A673 (cell line): ENCODE data around the gene LNX1. TPM values are rescaled to one million over a fixed set of nuclear protein-coding genes. Genes with fewer than 3 reads are reported as not detected.

ENCODE experiments used
- BruUV-seq: library from RNA; stranded (reverse); fragments of 400-500 nt; replicated peaks from 2 replicates; lab custom pipeline; 2021; lab: Mats Ljungman, UMichigan
- CTCF ChIA-PET: fragments of 300-600 bp; sonication (Branson Sonifier 250); formaldehyde crosslinking; loops from one replicate; lab custom pipeline; 2022; ENCODE audit warnings: antibody characterized with exemption; lab: Charles Lee
- POLR2A ChIA-PET: fragments of 300-600 bp; sonication (Branson Sonifier 250); formaldehyde crosslinking; loops from one replicate; lab custom pipeline; 2022; ENCODE audit warnings: antibody characterized with exemption; ENCODE audit not compliant: low non-redundant PET; lab: Charles Lee
- DNase-seq: peaks from one replicate; pipeline ENCODE4 v3.0.0-alpha.2; 2015; ENCODE audit warnings: low spot score
- H3K27ac ChIP-seq: fragments of 200-600 bp; sonication (generic); 2 replicates; pipeline ENCODE4 v1.5.1; 2016; ENCODE audit warnings: mixed run types, low read depth, mild to moderate bottlenecking, mixed read lengths, antibody characterized with exemption, low read length; ENCODE audit not compliant: poor library complexity, severe bottlenecking
- H3K27me3 ChIP-seq: fragments of 200-600 bp; sonication (generic); replicated peaks from 2 replicates; pipeline ENCODE4 v1.6.1; 2017; ENCODE audit warnings: mixed run types, low read depth, mild to moderate bottlenecking, mixed read lengths, antibody characterized with exemption, low read length; ENCODE audit not compliant: insufficient read depth, poor library complexity
- H3K36me3 ChIP-seq: fragments of 200-600 bp; sonication (generic); 2 replicates; pipeline ENCODE4 v1.6.1; 2016; ENCODE audit warnings: mixed run types, mild to moderate bottlenecking, mixed read lengths, antibody characterized with exemption, low read length; ENCODE audit not compliant: insufficient read depth, poor library complexity, severe bottlenecking
- H3K4me1 ChIP-seq: fragments of 200-600 bp; sonication (generic); 2 replicates; pipeline ENCODE4 v1.6.1; 2017; ENCODE audit warnings: mixed run types, mild to moderate bottlenecking, mixed read lengths, antibody characterized with exemption, low read length; ENCODE audit not compliant: insufficient read depth, poor library complexity, severe bottlenecking
- H3K4me3 ChIP-seq: fragments of 200-600 bp; sonication (generic); 2 replicates; pipeline ENCODE4 v1.5.1; 2016; ENCODE audit warnings: low read depth, mixed run types, mild to moderate bottlenecking, mixed read lengths, low read length; ENCODE audit not compliant: poor library complexity, severe bottlenecking
- H3K9me3 ChIP-seq: fragments of 200-600 bp; sonication (generic); 2 replicates; pipeline ENCODE4 v1.6.1; 2016; ENCODE audit warnings: mixed run types, low read depth, mild to moderate bottlenecking, mixed read lengths, antibody characterized with exemption, low read length; ENCODE audit not compliant: poor library complexity, severe bottlenecking
- CTCF ChIP-seq: fragments of 300-800, 200-600 bp; sonication (generic); conservative IDR thresholded peaks from 2 replicates; pipeline ENCODE4 v1.5.1; 2017; ENCODE audit warnings: low read depth, mild to moderate bottlenecking, antibody characterized with exemption, low read length, moderate library complexity, mixed read lengths
- EZH2 ChIP-seq: fragments of 200-600 bp; sonication (generic); IDR thresholded peaks from 2 replicates; pipeline ENCODE4 v1.6.1; 2017; ENCODE audit warnings: borderline replicate concordance, low read depth, mild to moderate bottlenecking, mixed read lengths, antibody characterized with exemption, low read length; ENCODE audit not compliant: poor library complexity, severe bottlenecking
- intact Hi-C: fragments of 100-400 bp; cut with micrococcal nuclease; formaldehyde crosslinking; loops from one replicate; pipeline ENCODE4 v1.10.0; 2022; ENCODE audit not compliant: unreplicated experiment
- total RNA-seq: library from RNA; stranded (reverse); gene quantifications from 2 replicates; pipeline ENCODE4 v1.2.3, GENCODE V29; 2021

LNX1 gene
- total RNA-seq, 1 experiment from 2014 or later, result not detected

- TF ChIP-seq CTCF (no peak), EZH2 (no peak)
- DNase-seq, result no peak
- no TSS peak for BruUV-seq
- peaks cover 5% of the 10 kb centered on the region for H3K27me3 ChIP-seq
- H3K4me3 ChIP-seq, result no peak overlapping the region
- no peak overlapping the region for H3K27ac ChIP-seq
- no peaks in the 10 kb centered on the region for H3K36me3 ChIP-seq
- no peaks in the 10 kb centered on the region for H3K4me1 ChIP-seq
- intact Hi-C loops, result no loop called here
- CTCF ChIA-PET, result no interaction called here
- no peaks in the 10 kb centered on the region for H3K9me3 ChIP-seq
- POLR2A ChIA-PET, result no interaction called here
Observed at GRCh38 chr4:53613428-53613827, 22.1 kb upstream of the LNX1 start.

DNA sequence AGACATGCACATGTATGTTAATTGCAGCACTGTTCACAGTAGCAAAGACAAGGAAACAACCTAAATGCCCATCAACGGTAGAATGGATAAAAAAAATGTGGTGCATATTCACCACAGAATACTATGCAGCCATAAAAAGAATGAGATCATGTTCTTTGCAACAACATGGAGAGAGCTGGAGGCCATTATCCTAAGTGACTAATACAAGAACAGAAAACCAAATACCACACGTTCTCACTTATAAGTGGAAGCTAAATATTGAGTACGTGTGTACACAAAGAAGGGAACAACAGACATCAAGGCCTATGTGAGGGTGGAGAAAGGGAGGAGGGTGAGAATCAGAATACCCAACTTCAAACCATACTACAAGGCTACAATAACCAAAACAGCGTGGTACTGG lies 17.4 kb upstream of the LNX1 start:
- no peaks in the 10 kb centered on the region for H3K36me3 ChIP-seq
- no peaks in the 10 kb centered on the region for H3K27me3 ChIP-seq
- intact Hi-C loops, result no loop called here

DNA sequence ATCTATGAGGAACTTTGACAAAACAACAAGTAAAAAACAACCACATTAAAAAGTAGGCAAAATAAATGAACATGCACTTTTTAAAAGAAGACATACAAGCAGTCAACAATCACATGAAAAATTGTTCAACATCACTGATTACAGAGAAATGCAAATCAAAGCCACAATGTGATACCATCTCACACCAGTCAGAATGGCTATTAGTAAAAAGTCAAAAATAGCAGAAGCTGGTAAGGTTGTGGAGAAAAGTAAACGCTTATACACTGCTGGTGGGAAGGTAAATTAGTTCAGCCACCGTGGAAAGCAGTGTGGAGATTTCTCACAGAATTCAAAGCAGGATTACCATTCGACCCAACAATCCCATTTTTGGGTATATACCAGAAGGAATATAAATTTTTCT lies 17.0 kb upstream of the LNX1 start:
- ChIA-PET CTCF (no interaction called here), POLR2A (no interaction called here)
- Histone ChIP-seq H3K9me3 (no peaks in the 10 kb centered on the region), H3K4me3 (no peak overlapping the region), H3K36me3 (no peaks in the 10 kb centered on the region), H3K27ac (no peak overlapping the region), H3K4me1 (no peaks in the 10 kb centered on the region), H3K27me3 (no peaks in the 10 kb centered on the region)
- BruUV-seq, result no TSS peak
- TF ChIP-seq CTCF, result no peak
- TF ChIP-seq EZH2, result no peak
- intact Hi-C loops, result no loop called here
- DNase-seq, result no peak

More for the DNA sequence above, 17.4 kb upstream of the LNX1 start:
- Histone ChIP-seq H3K4me3 (no peak overlapping the region), H3K4me1 (no peaks in the 10 kb centered on the region), H3K27ac (no peak overlapping the region), H3K9me3 (no peaks in the 10 kb centered on the region)
- ChIA-PET CTCF (no interaction called here), POLR2A (no interaction called here)
- no peak for DNase-seq
- BruUV-seq, result no TSS peak
- TF ChIP-seq CTCF, result no peak
- TF ChIP-seq EZH2, result no peak
